Dedifferentiated amniotic fluid mesenchymal stem cell (primary cell): Measurements from ENCODE around the gene NGB.

Source experiments
- DNase-seq: peaks from one replicate; pipeline ENCODE4 v3.0.0-alpha.2; 2016; ENCODE audit errors: extremely low spot score

NGB gene

DNA sequence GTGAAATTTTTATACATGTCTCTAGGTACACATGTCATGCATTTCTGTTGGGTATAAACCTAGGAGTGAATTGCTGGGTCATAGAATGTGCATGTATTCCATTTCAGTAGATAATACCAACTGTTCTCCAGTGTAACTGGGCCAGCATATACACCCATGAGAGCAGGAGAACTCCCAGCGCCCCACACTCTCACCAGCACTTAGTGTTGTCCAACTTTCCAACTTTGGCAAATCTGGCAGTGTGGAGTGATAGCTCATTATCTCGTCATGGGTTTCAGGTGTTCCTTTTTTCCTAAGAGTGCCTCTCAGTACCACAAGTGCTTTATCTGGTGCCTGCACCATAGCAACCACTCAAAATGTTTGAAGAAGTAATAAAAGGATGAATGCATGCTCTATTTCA, 40.1 kb downstream of the NGB start:
- DNase-seq = no peak

GRCh38 chr14:77228056-77228455, 43.0 kb downstream of the NGB start:
- DNase-seq = no peak

GRCh38 chr14:77225892-77226557, 45.0 kb downstream of the NGB start:
- DNase-seq = no peak

DNA sequence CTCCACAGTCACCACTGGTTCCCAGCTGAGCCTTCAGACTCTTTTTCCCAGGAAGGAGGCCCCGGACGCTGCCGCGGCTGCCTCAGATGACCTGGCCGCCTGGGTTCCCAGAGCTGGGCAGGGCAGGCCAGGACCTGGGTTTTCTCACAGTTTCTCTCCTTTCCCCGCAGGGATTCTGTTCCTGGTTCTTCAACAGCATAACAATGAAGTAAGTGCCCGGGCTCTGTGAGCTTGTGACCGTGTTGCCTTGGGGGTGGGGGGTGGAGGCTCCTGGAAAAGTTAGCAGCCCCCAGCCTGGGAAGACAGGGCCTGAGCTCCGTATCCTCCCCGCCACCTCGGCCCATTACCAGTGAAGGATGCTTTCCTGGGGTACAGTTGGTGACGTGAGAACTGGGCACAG, 45.8 kb downstream of the NGB start:
- DNase-seq = no peak

GRCh38 chr14:77224212-77224611, 46.8 kb downstream of the NGB start:
- DNase-seq = no peak

DNA sequence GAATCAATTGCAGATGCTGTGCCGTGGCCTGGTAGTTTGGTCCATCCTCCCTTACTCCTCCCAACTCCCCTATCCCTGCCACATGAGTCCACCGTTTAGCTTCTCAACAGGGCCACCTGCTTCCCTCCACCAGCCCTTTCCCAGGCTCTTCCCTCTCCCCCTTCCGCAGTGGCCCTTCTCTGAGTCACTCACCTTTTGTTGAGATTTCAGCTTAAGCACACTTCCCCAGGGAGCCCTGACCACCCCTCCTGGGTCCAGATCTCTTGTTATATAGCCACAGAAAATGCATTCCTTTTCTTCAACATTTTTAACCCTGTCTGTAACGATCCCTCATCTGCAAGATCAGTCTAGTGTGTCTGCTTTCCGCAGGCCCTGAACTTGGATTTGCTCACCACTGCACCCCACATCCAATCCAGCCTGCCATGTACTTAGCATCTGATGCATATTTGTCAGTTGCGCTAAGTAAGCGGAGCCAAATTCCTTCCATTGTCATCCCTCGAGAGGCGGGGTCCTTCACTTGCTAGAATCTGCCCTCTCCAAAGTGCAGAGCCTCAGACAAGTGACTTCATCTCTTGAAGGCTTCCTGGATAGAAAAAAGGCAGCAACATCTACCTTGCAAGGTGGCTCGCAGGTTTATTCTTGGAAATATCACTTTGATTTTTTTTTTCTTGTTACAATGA, 48.3 kb downstream of the NGB start:
- no peak for DNase-seq

DNA sequence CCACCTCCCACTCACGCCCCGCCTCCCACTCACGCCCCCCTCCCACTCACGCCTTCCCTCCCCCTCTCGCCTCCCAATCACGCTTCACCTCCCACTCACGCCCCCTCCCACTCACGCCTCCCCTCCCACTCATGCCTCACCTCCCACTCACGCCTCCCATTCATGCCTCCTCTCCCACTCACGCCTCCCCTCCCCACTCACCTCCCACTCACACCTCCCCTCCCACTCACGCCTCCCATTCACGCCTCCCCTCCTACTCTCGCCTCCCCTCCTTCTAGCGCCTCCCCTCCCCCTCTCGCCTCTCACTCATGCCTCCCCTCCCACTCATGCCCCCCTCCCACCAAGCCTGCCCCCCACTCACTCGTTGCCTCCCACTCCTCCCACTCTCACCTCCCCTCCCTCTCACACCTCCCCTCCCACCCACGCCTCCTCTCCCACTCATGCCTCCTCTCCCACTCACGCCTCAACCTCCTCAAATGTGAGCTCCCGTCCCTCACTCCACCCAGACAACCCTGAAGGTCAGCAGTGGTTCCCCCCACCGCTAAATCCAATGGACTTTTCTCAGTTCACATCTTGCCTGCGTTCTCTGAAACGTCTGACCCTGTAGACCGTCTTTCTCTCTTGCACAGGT, 49.6 kb downstream of the NGB start:
- DNase-seq = no peak

- DNase-seq = no peak
Observed at GRCh38 chr14:77220246-77221017, 50.6 kb downstream of the NGB start.

DNA sequence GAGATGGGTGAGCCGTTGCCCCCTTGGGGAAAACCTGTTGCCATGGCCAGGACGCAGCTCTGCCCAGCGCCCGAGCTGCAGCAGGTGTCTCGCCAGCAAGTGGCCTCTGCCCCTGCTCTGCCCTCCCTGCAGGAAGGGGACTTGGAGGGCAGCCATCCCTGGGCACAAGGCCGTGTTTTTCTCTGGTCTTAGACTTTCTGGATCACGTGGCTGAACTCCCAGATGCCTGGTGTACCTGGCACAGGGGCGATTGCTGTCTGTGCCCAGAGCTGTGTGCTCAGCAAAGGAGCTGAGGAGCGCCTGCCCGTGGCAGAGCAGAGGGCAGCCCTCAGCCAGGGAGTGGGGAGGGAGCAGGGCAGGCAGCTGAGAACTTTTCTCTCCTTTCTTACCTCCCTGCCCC, 51.4 kb downstream of the NGB start:
- DNase-seq = no peak

GRCh38 chr14:77217551-77217950, 53.5 kb downstream of the NGB start:
- DNase-seq = no peak
